Kidney (tissue), 14 donors: Measurements from ENCODE around the gene TENM4. TPM values are rescaled to one million over a fixed set of nuclear protein-coding genes. Genes with fewer than 3 reads are reported as not detected.

Experiments used
- DNase-seq, 5 donors: peaks; one replicate each; pipeline ENCODE4 v3.0.0-alpha.2; 2013 to 2020
- FAIRE-seq: peaks from 2 replicates; lab custom pipeline; 2012; peaks lifted over from hg19 to GRCh38; lab: Jason Lieb, UNC
- H3K27ac ChIP-seq, 2 donors: one replicate each; pipeline ENCODE4 v1.7.0; 2013; ENCODE audit warnings: low read depth in 2 of 2, low read length in 2 of 2, inconsistent platforms in 1 of 2
- H3K27me3 ChIP-seq: one replicate; pipeline ENCODE4 v1.7.1; 2013; ENCODE audit warnings: low read length, inconsistent platforms; ENCODE audit not compliant: control insufficient read depth, insufficient read depth
- H3K36me3 ChIP-seq, 3 donors: one replicate each; pipeline versions ENCODE4 v1.7.0 to v1.7.1; 2013; ENCODE audit warnings: low read length in 3 of 3, control low read depth in 1 of 3, inconsistent platforms in 1 of 3; ENCODE audit not compliant: insufficient read depth in 3 of 3, control insufficient read depth in 2 of 3
- H3K4me1 ChIP-seq, 3 donors: one replicate each; pipeline versions ENCODE4 v1.7.0 to v1.7.1; 2013; ENCODE audit warnings: low read length in 3 of 3, inconsistent platforms in 1 of 3, low read depth in 1 of 3; ENCODE audit not compliant: control insufficient read depth in 2 of 3, insufficient read depth in 2 of 3
- H3K4me3 ChIP-seq, 3 donors: one replicate each; pipeline versions ENCODE4 v1.7.0 to v1.8.1; 2013; ENCODE audit warnings: low read length in 3 of 3, control low read depth in 1 of 3, inconsistent platforms in 1 of 3
- H3K9ac ChIP-seq, 3 donors: one replicate each; pipeline versions ENCODE4 v1.7.0 to v1.7.1; 2013; ENCODE audit warnings: low read length in 3 of 3, control low read depth in 1 of 3, inconsistent platforms in 1 of 3
- H3K9me3 ChIP-seq, 3 donors: one replicate each; pipeline versions ENCODE4 v1.7.0 to v1.7.1; 2013; ENCODE audit warnings: low read length in 3 of 3, control low read depth in 1 of 3, inconsistent platforms in 1 of 3; ENCODE audit not compliant: control insufficient read depth in 2 of 3, insufficient read depth in 1 of 3
- intact Hi-C: fragments of 100-400 bp; cut with DNase I; formaldehyde crosslinking; loops from one replicate; pipeline ENCODE4 v1.11.1; 2022
- polyA plus RNA-seq: library from polyadenylated mRNA; stranded (reverse); fragments of 350-450 nt; fragmentation: Illumina TruSeq; extraction: RNeasy Lipid Tissue Mini Kit (QIAGEN cat#74804); gene quantifications from one replicate; pipeline ENCODE4 v1.2.3, GENCODE V29; 2014; ENCODE audit warnings: low read depth, low replicate concordance; ENCODE audit not compliant: insufficient read depth
- total RNA-seq: library from RNA; stranded (reverse); fragmentation: NEBNext Ultra II Directional; extraction: Animal tissue kit (Norgen Biotek cat#: 25700); gene quantifications from one replicate; pipeline ENCODE4 v1.2.1, GENCODE V29; 2021
- TF ChIP-seq, protein P1 (sequence below): IDR thresholded peaks from 3 replicates; pipeline ENCODE4 v1.5.1; 2012; ENCODE audit warnings: mild to moderate bottlenecking, moderate library complexity, borderline replicate concordance; ENCODE audit not compliant: insufficient read depth; ENCODE audit errors: extremely low read depth
- donor health status: control.
- donor health status: control.
- donor health status: control.
- donor health status: control.
- donor health status: control.
- donor health status: DM: yes; HTN: yes; CAD: no.
- donor health status: Normal renal cell carcinoma (clear cell type).

The TENM4 gene
- total and polyA plus RNA-seq, 2 donors from 2014 or later = 0.34 to 31.0 TPM

DNA sequence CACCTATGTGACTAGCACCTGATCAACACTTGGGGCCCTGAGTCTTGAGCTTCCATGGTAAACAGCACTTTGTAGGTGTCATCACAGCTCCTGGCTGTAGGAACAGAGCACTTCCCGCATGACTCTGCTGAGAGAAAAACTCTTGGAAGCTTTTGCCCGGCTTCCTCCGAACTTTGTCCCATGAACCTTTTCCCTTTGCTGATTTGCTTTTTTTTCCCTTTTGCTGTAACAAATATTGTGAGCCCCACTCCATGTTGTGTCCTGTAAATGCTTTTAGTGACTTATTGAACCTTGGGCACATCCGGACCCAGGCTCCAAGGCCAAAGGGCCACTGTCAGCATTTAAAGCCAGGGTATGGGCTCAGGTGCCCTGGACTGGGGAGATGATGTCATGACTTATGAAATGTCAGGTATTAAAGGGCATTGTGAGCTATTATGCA is 391.1 kb downstream of the TENM4 start:
- intact Hi-C loops = no loop called here
- TF ChIP-seq, protein P1, sequence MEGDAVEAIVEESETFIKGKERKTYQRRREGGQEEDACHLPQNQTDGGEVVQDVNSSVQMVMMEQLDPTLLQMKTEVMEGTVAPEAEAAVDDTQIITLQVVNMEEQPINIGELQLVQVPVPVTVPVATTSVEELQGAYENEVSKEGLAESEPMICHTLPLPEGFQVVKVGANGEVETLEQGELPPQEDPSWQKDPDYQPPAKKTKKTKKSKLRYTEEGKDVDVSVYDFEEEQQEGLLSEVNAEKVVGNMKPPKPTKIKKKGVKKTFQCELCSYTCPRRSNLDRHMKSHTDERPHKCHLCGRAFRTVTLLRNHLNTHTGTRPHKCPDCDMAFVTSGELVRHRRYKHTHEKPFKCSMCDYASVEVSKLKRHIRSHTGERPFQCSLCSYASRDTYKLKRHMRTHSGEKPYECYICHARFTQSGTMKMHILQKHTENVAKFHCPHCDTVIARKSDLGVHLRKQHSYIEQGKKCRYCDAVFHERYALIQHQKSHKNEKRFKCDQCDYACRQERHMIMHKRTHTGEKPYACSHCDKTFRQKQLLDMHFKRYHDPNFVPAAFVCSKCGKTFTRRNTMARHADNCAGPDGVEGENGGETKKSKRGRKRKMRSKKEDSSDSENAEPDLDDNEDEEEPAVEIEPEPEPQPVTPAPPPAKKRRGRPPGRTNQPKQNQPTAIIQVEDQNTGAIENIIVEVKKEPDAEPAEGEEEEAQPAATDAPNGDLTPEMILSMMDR = no peak
- Histone ChIP-seq H3K36me3 (no peaks in the 10 kb centered on the region), H3K27me3 (no peaks in the 10 kb centered on the region), H3K9ac (no peak overlapping the region), H3K4me3 (no peak overlapping the region), H3K27ac (peak overlapping the region in 1 of 2 donors; percentile 75), H3K4me1 (peaks cover 5 to 37% (median 7%) of the 10 kb centered on the region in 3 donors), H3K9me3 (no peaks in the 10 kb centered on the region)
- FAIRE-seq (no peak), DNase-seq (no peak)

DNA sequence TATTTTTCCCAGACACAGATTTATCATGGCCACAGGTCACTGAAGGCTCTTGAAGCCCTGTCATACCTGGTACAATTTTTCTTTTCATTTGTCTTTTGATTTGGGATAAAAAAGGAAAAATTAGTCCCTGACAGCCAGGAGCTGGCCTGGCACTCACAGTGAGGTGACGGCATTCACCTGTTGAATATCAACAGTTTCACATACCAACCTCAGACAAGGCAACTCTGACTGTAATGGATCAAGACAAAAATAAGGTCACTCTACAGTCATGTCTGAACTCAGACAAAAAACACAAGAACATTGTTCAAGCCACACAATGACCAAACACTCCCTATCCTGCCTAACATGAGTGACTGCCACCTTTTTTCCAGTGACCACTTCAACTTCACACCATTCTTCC is 392.9 kb downstream of the TENM4 start:
- no peak overlapping the region for H3K27ac ChIP-seq
- intact Hi-C loops = no loop called here
- H3K27me3 ChIP-seq = no peaks in the 10 kb centered on the region
- no peak overlapping the region for H3K9ac ChIP-seq
- DNase-seq = no peak
- no peak for FAIRE-seq
- no peaks in the 10 kb centered on the region for H3K9me3 ChIP-seq
- TF ChIP-seq, protein P1 = no peak
- no peak overlapping the region for H3K4me3 ChIP-seq
- no peaks in the 10 kb centered on the region for H3K36me3 ChIP-seq
- H3K4me1 ChIP-seq = peaks cover 5 to 41% (median 7%) of the 10 kb centered on the region in 3 donors

DNA sequence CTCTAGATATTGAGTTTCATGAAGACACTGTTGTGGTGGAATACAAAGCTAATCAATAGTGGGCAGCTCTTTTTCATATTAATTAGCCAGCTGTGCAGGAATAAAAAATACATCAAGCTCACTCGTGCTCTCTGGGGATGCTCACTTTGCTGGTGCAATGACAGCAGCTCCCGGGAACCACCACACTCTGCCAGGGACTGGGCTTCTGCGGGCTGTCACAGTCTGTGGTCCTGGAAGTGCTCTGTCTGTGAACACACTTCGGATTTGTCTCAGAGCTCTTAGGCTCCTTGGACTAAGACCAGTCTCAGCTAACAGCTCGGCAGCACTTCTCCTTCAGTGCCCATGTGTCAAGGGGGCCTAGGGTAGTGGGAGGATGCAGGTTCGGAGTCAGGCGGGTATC is 393.5 kb downstream of the TENM4 start:
- TF ChIP-seq, protein P1 = no peak
- peaks cover 5 to 41% (median 7%) of the 10 kb centered on the region in 3 donors for H3K4me1 ChIP-seq
- DNase-seq (no peak), FAIRE-seq (no peak)
- no peak overlapping the region for H3K27ac ChIP-seq
- intact Hi-C loops = no loop called here
- H3K9me3 ChIP-seq = no peaks in the 10 kb centered on the region
- no peak overlapping the region for H3K4me3 ChIP-seq
- H3K27me3 ChIP-seq = no peaks in the 10 kb centered on the region
- H3K36me3 ChIP-seq = no peaks in the 10 kb centered on the region
- no peak overlapping the region for H3K9ac ChIP-seq

DNA sequence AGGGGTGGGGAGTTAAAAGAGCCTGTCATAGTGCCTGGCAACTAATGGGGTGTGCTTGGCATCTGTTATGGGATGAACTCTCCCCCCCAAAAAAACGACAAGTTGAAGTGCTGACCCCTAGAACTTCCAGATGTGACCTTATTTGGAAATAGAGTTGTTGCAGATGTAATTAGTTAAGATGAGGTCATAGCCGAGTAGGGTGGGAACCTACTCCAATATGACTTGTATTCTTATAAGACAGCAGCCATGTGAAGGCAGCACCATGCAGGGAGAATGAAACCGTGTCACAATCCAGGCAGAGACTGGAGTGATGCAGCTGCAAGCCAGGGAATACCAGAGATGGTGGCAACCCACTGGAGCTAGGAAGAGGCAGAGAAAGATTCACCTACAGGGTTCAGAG is 394.5 kb downstream of the TENM4 start:
- Histone ChIP-seq H3K4me3 (no peak overlapping the region), H3K27ac (no peak overlapping the region), H3K27me3 (no peaks in the 10 kb centered on the region), H3K9me3 (no peaks in the 10 kb centered on the region), H3K4me1 (peaks cover 5 to 41% (median 7%) of the 10 kb centered on the region in 3 donors), H3K9ac (no peak overlapping the region), H3K36me3 (no peaks in the 10 kb centered on the region)
- no peak for FAIRE-seq
- TF ChIP-seq, protein P1 = no peak
- DNase-seq = no peak
- intact Hi-C loops = no loop called here
